GM12865 (cell line): ENCODE results near the gene VSIR.

Experiments
- DNase-seq: peaks from one replicate; pipeline ENCODE4 v3.0.0; 2010; ENCODE audit warnings: low read depth
- H3K4me3 ChIP-seq: 2 replicates; pipeline ENCODE4 v1.5.1; 2011; ENCODE audit warnings: mild to moderate bottlenecking, low read depth, low read length, control low read depth
- TF ChIP-seq, protein P1 (sequence below): IDR thresholded peaks from 2 replicates; pipeline ENCODE4 v1.5.1; 2011; ENCODE audit warnings: low read length, control low read depth, low read depth, inconsistent platforms; ENCODE audit not compliant: insufficient read depth; ENCODE audit errors: missing control alignments

The VSIR gene

DNA sequence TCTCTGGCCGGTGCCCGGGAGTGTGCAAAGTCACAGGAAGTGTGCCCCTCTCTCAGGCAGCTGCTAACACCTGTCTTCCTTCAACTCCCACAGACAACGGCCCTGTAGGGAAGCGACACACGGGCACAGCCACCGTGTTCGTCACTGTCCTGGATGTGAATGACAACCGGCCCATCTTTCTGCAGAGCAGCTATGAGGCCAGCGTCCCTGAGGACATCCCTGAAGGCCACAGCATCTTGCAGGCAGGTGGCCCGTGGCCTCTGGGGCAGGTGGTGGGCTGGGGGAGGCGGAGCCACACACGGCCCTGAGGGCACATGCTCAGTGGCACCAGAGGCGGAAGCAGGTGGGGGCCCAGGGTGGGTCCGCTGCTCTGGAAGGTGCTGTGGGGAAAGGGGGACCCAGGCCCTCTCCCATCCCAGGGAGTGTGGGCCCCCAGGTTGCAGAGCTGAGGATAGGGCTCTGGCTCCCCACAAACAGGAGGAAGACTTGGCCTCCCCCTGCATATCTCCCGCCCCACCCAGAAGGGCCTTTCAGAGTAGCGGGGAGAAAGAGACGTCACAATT lies 60.7 kb downstream of the VSIR start:
- TF ChIP-seq, protein P1, sequence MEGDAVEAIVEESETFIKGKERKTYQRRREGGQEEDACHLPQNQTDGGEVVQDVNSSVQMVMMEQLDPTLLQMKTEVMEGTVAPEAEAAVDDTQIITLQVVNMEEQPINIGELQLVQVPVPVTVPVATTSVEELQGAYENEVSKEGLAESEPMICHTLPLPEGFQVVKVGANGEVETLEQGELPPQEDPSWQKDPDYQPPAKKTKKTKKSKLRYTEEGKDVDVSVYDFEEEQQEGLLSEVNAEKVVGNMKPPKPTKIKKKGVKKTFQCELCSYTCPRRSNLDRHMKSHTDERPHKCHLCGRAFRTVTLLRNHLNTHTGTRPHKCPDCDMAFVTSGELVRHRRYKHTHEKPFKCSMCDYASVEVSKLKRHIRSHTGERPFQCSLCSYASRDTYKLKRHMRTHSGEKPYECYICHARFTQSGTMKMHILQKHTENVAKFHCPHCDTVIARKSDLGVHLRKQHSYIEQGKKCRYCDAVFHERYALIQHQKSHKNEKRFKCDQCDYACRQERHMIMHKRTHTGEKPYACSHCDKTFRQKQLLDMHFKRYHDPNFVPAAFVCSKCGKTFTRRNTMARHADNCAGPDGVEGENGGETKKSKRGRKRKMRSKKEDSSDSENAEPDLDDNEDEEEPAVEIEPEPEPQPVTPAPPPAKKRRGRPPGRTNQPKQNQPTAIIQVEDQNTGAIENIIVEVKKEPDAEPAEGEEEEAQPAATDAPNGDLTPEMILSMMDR: no peak
- H3K4me3 ChIP-seq: no peak overlapping the region
- DNase-seq: peak; percentile 19

DNA sequence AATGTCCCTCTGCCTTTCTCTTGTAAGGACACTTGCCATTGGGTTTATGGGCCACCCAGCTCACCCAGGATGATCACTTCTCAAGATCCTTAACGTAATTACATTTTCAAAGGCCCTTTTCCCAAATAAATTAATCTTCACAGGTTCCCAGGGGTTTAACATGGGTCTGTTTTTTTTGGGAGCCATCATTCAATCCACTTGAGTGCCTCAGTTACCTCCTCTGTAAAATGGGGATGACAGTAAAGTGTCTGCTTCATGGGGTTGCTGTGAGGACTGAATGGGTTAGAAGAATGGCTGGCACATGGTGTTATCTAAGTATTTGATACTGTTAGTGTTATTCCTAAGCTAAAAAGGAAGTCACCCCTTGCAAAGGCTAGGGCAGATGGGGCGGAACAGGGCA lies 61.1 kb downstream of the VSIR start:
- no peak for DNase-seq
- no peak overlapping the region for H3K4me3 ChIP-seq
- TF ChIP-seq, protein P1: no peak

DNA sequence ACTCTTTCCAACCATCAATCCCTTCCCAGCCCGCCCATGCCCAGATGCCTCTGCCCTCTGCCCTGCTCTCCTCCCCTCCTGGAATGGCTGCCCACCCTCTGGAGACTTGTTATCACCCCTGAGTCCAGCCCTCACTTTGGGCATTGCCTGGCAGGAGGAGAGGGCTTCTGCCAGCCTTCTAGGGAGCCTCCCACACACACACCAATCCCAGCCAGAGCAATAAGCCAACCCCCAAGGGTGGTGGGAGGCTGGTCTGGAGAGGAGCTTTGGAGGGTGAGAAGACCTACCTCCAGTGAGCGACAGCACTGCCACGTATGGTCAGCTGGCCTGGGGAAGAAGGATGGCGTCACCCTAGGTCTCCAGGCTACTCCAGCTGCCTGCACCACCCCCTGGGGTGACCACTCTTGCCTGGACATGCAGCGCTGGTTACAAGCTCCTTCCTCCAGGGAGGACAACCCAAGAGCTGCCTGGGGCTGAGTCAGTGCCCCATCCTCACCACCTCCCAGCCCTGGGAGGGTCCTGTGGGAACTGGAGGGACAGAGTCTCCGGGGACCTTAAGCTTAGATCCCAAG lies 62.2 kb downstream of the VSIR start:
- DNase-seq: no peak
- H3K4me3 ChIP-seq: no peak overlapping the region
- TF ChIP-seq, protein P1: no peak

DNA sequence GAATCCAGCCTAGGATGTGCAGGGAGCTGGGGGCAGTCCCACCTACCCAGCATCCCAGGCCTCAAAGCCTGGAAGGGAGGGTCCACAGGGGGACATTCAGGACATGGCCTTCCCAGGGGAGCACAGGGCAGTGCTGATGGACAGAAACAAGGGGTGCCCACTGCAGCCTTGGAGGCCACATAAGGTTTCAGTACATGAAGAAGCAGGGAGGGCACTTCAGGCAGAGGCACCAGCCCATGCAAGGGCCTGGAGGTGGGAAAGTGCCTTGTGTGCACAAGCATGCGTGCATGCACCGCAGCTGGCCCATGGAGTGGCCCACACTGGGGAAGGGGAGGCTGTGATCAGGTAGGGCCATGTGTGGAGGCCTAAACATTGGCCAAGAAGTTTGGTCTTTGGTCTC lies 62.8 kb downstream of the VSIR start:
- no peak for DNase-seq
- no peak overlapping the region for H3K4me3 ChIP-seq
- TF ChIP-seq, protein P1: no peak

DNA sequence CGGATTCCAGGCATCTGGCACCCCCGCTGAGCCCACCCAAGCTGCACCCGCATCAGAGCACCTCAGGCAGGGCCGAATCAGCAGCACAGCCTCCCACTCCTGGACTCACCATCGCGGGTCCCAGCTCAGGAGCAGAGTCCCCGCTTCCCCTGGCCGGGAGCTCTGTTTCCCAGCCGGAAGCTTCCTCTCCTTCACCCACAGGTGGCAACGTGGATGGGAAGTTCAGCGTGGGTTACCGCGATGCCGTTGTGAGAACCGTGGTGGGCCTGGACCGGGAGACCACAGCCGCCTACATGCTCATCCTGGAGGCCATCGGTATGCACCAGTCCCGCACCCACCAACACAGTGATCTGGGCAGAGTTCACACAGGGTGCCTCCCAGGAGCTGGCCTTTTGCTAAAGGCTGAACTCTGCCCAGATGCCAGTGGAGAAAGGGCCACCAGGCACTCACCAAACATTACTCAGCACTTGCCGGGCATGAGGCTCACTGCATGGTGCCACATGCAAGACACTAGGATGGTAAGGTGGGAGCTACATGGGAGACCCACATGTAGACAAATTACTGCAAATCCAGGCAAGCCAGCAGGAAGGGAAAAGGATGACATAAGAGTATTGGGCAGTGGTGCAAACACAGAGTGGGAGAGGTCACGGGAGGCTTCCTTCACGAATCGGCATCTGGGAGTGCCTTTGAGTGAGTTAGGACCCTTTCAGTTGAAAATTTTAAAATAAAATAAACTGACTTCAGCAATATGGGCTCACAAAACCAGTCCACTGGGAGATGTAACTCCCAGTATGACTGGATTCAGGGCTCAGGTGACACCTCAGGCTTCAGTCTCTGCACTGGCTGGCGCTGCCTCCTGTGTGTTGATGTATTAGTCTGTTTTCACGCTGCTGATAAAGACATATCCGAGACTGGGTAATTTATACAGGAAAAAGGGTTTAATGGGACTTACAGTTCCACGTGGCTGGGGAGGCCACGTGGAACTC lies 64.1 kb downstream of the VSIR start:
- no peak overlapping the region for H3K4me3 ChIP-seq
- DNase-seq: peak; percentile 58

DNA sequence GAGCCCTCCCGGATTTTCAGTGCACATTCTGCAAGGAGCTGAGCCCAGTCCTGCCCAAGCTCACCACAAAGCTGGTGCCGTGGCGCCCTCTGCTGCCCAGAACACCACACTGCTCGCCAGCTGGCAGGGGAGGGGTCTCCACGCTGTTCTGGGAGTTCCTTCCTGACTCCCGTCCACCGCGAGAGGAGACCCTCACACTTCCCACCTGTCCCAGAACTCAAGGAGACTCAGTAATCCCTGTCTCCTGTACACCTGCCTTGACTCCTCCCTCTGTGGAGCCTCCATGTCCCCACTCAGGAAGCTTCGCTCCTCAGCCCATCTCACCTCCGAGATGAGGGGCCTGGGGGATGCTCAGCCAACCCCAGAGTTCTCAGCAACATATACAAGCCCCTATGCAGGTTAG lies 65.0 kb downstream of the VSIR start:
- TF ChIP-seq, protein P1: peak; percentile 92
- DNase-seq: peak; percentile 53
- no peak overlapping the region for H3K4me3 ChIP-seq

More for the DNA sequence above, 64.1 kb downstream of the VSIR start:
- TF ChIP-seq, protein P1: no peak
